GM12878 (cell line): ENCODE measurements around the gene MPHOSPH6. TPM values are rescaled to one million over a fixed set of nuclear protein-coding genes. Genes with fewer than 3 reads are reported as not detected.

Experiments used
- ATAC-seq: fragments of 200-7000 bp; cut with Tn5 transposase; 3 replicates; pipeline ENCODE4 v1.9.1; 2020; ENCODE audit warnings: mild to moderate bottlenecking, moderate library complexity
- BruUV-seq: library from RNA; stranded (reverse); fragments of 400-500 nt; replicated peaks from 2 replicates; lab custom pipeline; 2021; lab: Mats Ljungman, UMichigan
- CTCF ChIA-PET: fragments of 300-600 bp; sonication (Branson Sonifier 250); formaldehyde crosslinking; extraction: SDS; loops from one replicate; lab custom pipeline; 2021; ENCODE audit warnings: inconsistent platforms; lab: Yijun Ruan, JAX
- POLR2A ChIA-PET: fragments of 350-600 bp; formaldehyde crosslinking; extraction: SDS; loops from one replicate; lab custom pipeline; 2021; ENCODE audit warnings: inconsistent platforms; lab: Charles Lee
- RAD21 ChIA-PET: fragments of 300-600 bp; sonication (Branson Sonifier 250); formaldehyde crosslinking; loops from one replicate; lab custom pipeline; 2023; ENCODE audit warnings: antibody characterized with exemption; ENCODE audit not compliant: unreplicated experiment; lab: Charles Lee
- SMC1A ChIA-PET: fragments of 300-600 bp; sonication (Branson Sonifier 250); formaldehyde crosslinking; loops from one replicate; lab custom pipeline; 2023; ENCODE audit not compliant: unreplicated experiment, uncharacterized antibody; lab: Charles Lee
- DNase-seq: peaks from one replicate; pipeline ENCODE4 v3.0.0-alpha.2; 2011; ENCODE audit warnings: low read depth, low spot score
- FAIRE-seq: peaks from 3 replicates; lab custom pipeline; 2011; peaks lifted over from hg19 to GRCh38; lab: Jason Lieb, UNC
- H2AFZ ChIP-seq: 2 replicates; pipeline ENCODE4 v1.6.0; 2011; ENCODE audit warnings: low read depth, low read length, control low read depth; ENCODE audit not compliant: control insufficient read depth
- H3K27ac ChIP-seq: 2 replicates; pipeline ENCODE4 v1.5.1; 2011; ENCODE audit warnings: control low read depth; ENCODE audit not compliant: control insufficient read depth, insufficient read depth
- H3K27me3 ChIP-seq, 2 experiments: replicated peaks in 1 of 2; 2 replicates each; pipeline versions ENCODE4 v1.6.0 to v1.6.1; 2011; ENCODE audit warnings: low read length in 1 of 2; ENCODE audit not compliant: control insufficient read depth in 2 of 2, insufficient read depth in 2 of 2
- H3K36me3 ChIP-seq, 2 experiments: 2 replicates each; pipeline ENCODE4 v1.5.1; 2011; ENCODE audit warnings: low read length in 1 of 2; ENCODE audit not compliant: control insufficient read depth in 2 of 2, insufficient read depth in 2 of 2
- H3K4me1 ChIP-seq: 2 replicates; pipeline ENCODE4 v1.6.1; 2011; ENCODE audit warnings: mild to moderate bottlenecking, low read length, moderate library complexity, mixed read lengths; ENCODE audit not compliant: control insufficient read depth, insufficient read depth
- H3K4me2 ChIP-seq: 2 replicates; pipeline ENCODE4 v1.6.0; 2011; ENCODE audit warnings: control low read depth; ENCODE audit not compliant: control insufficient read depth, insufficient read depth
- H3K4me3 ChIP-seq: fragments of 200-600 bp; sonication (generic); 2 replicates; pipeline ENCODE4 v1.5.1; 2016
- H3K79me2 ChIP-seq: 2 replicates; pipeline ENCODE4 v1.6.0; 2011; ENCODE audit warnings: low read length; ENCODE audit not compliant: control insufficient read depth, insufficient read depth
- H3K9ac ChIP-seq: 2 replicates; pipeline ENCODE4 v1.8.0; 2011; ENCODE audit warnings: low read length, control low read depth, mixed read lengths; ENCODE audit not compliant: control insufficient read depth, insufficient read depth
- H3K9me3 ChIP-seq: replicated peaks from 3 replicates; pipeline ENCODE4 v1.5.1; 2011; ENCODE audit warnings: mild to moderate bottlenecking, low read length; ENCODE audit not compliant: control insufficient read depth, insufficient read depth
- H4K20me1 ChIP-seq: 2 replicates; pipeline ENCODE4 v1.6.0; 2011; ENCODE audit not compliant: control insufficient read depth, insufficient read depth
- BMI1 ChIP-seq: fragments of 450-650 bp; IDR thresholded peaks from 2 replicates; pipeline ENCODE4 v1.6.1; 2016; ENCODE audit warnings: mild to moderate bottlenecking, moderate library complexity, borderline replicate concordance
- EGR1 ChIP-seq, 2 experiments: IDR thresholded peaks; 1 replicate in 1 of 2; 2 replicates in 1 of 2; pipeline ENCODE4 v1.6.1; 2011 to 2012; ENCODE audit warnings: low read depth in 2 of 2, low read length in 2 of 2, borderline replicate concordance in 1 of 2, mild to moderate bottlenecking in 1 of 2, moderate library complexity in 1 of 2
- IRF3 ChIP-seq: fragments of 450-650 bp; IDR thresholded peaks from 2 replicates; pipeline ENCODE4 v1.6.1; 2014; ENCODE audit warnings: mild to moderate bottlenecking
- MAX ChIP-seq: IDR thresholded peaks from 2 replicates; pipeline ENCODE4 v1.6.1; 2012; ENCODE audit warnings: low read depth, low read length, improper control_type of control experiment
- PML ChIP-seq: IDR thresholded peaks from 2 replicates; pipeline ENCODE4 v1.6.1; 2012; ENCODE audit warnings: low read length, inconsistent platforms
- ZNF24 ChIP-seq: fragments of 450-650 bp; IDR thresholded peaks from 2 replicates; pipeline ENCODE4 v1.6.1; 2017; ENCODE audit warnings: antibody characterized with exemption, mild to moderate bottlenecking
- WGBS: methylation state at CpG from one replicate; pipeline ENCODE4 v1.1.6; 2016; ENCODE audit warnings: low lambda C conversion rate; ENCODE audit not compliant: insufficient replicate concordance, insufficient coverage; ENCODE audit errors: missing lambda C conversion rate; 5-methylcytosine and 5-hydroxymethylcytosine counted together
- in situ Hi-C: fragments of 300-500 bp; cut with MboI; formaldehyde crosslinking; loops from 9 replicates; pipeline ENCODE4 v1.14.3; 2018; ENCODE audit warnings: mixed read lengths
- intact Hi-C: fragments of 100-400 bp; cut with micrococcal nuclease; formaldehyde crosslinking; loops from one replicate; pipeline ENCODE4 v1.14.2; 2022; ENCODE audit not compliant: unreplicated experiment
- polyA plus RNA-seq, 11 experiments: library from polyadenylated mRNA; depleted of rRNA in 4 of 11; unstranded in 6 of 11; stranded (reverse) in 5 of 11; fragments of >200 nt; fragmentation: Nextera tagmentation in 4 of 11; fragmentation: Illumina TruSeq in 1 of 11; extraction: Ambion mirVana in 4 of 11; extraction: Trizol in 1 of 11; gene quantifications; 1 replicate in 1 of 11; 2 replicates in 10 of 11; pipeline versions ENCODE4 v1.2.1 to v1.2.3, GENCODE V29; 2011 to 2016; ENCODE audit warnings: inconsistent platforms in 2 of 11, missing spikeins in 2 of 11, low read depth in 1 of 11
- total RNA-seq, 4 experiments: library from RNA; depleted of rRNA in 3 of 4; stranded (reverse); fragments of >200 nt in 3 of 4; fragmentation: Illumina TruSeq in 1 of 4; extraction: Trizol in 1 of 4; gene quantifications; 2 replicates each; pipeline versions ENCODE4 v1.2.1 to v1.2.3, GENCODE V29; 2013 to 2021
- TF ChIP-seq, protein P1 (sequence below): IDR thresholded peaks from 2 replicates; pipeline ENCODE4 v1.6.1; 2011; ENCODE audit warnings: low read depth, low read length, improper control_type of control experiment, borderline replicate concordance

MPHOSPH6 gene
- total and polyA plus RNA-seq, 10 of the 15 experiments (the other 5 are each of a cell fraction or from before 2014, with no cell fraction given): 8.9 to 39.6 (median 19.8) TPM

DNA sequence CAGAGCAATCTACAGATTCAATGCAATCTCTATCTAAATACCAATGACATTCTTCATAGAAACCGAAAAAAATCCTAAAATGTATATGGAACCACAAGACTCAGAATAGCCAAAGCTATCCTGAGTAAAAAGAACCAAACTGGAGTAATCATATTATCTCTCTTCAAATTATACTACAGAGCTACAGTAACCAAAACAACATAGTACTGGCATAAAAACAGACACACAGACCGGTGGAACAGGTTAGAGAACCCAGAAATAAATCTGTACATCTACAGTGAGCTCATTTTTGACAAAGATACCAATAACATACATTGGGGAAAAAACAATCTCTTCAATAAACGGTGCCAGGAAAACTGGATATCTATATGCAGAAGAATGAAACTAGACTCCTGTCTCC lies 45.4 kb downstream of the MPHOSPH6 start:
- WGBS: 14% methylated on average over 3 of the region's 3 CpGs
- Histone ChIP-seq H3K27ac (no peak overlapping the region), H3K9me3 (no peaks in the 10 kb centered on the region), H4K20me1 (no peaks in the 10 kb centered on the region), H3K4me2 (no peak overlapping the region), H3K79me2 (no peaks in the 10 kb centered on the region), H3K36me3 (no peaks in the 10 kb centered on the region), H3K27me3 (no peaks in the 10 kb centered on the region; a peak in 1 of 4 replicates), H3K9ac (no peak overlapping the region), H3K4me3 (no peak overlapping the region), H2AFZ (no peak overlapping the region), H3K4me1 (no peaks in the 10 kb centered on the region)
- DNase-seq: no peak
- in situ Hi-C loops: no loop called here
- no TSS peak for BruUV-seq
- CTCF ChIA-PET: no interaction called here
- intact Hi-C loops: no loop called here
- no peak for FAIRE-seq
- TF ChIP-seq PML (no peak), IRF3 (no peak), MAX (no peak), EGR1 (IDR thresholded peaks at IDR 0.05; ENCODE audit: borderline replicate concordance in 1 of 2, low read depth in 2 of 2, low read length in 2 of 2) (no peak), BMI1 (no peak), ZNF24 (no peak)
- TF ChIP-seq, protein P1, sequence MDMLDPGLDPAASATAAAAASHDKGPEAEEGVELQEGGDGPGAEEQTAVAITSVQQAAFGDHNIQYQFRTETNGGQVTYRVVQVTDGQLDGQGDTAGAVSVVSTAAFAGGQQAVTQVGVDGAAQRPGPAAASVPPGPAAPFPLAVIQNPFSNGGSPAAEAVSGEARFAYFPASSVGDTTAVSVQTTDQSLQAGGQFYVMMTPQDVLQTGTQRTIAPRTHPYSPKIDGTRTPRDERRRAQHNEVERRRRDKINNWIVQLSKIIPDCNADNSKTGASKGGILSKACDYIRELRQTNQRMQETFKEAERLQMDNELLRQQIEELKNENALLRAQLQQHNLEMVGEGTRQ: no peak
- RAD21 ChIA-PET: no interaction called here
- SMC1A ChIA-PET: no interaction called here
- POLR2A ChIA-PET: no interaction called here
- no peak for ATAC-seq
